Measurements from ENCODE around the gene ASMT. TPM values are rescaled to one million over a fixed set of nuclear protein-coding genes. Genes with fewer than 3 reads are reported as not detected.
"Not testable (repeated sequence)": the region's sequence is repeated elsewhere in the genome, so short reads cannot be mapped to it uniquely, and the experiment has no call there.

Gene ASMT
- total RNA-seq, 1 experiment from 2014 or later = not detected

- in situ Hi-C loops (cut with HindIII; ENCODE audit: low sequenced_read_pairs); DNase-seq (ENCODE audit: low spot score): not testable (repeated sequence)
Observed at GRCh38 chrX:1684883-1685282, 70.0 kb downstream of the ASMT start.

GRCh38 chrX:1685444-1685880 is 70.6 kb downstream of the ASMT start:
- in situ Hi-C loops (cut with HindIII; ENCODE audit: low sequenced_read_pairs); DNase-seq (ENCODE audit: low spot score): not testable (repeated sequence)

GRCh38 chrX:1686642-1687041 is 71.8 kb downstream of the ASMT start:
- in situ Hi-C loops (cut with HindIII; ENCODE audit: low sequenced_read_pairs) = no loop called here
- no peak for DNase-seq (ENCODE audit: low spot score)

Other genes starting within 250 kb of the ASMT start
- 631 and 697 TPM in 2 replicates for gene SLC25A6, start 222.9 kb upstream of the ASMT start, total RNA-seq (2014; rRNA removed; shearing (Covaris generic))
- gene ASMTL, start 162.2 kb upstream of the ASMT start, total RNA-seq (2014; rRNA removed; shearing (Covaris generic)) = 214 and 257 TPM in 2 replicates
- under 0.01 TPM in 1 of 2 replicates, not detected in the other for gene P2RY8, start 77.9 kb upstream of the ASMT start, total RNA-seq (2014; rRNA removed; shearing (Covaris generic))
- gene AKAP17A, start 23.5 kb upstream of the ASMT start, total RNA-seq (2014; rRNA removed; shearing (Covaris generic)) = 37.1 and 38.3 TPM in 2 replicates

All from G401 (cell line).